IMR-90 (cell line): Measurements from ENCODE around the gene CHRNA1. TPM values are rescaled to one million over a fixed set of nuclear protein-coding genes. Genes with fewer than 3 reads are reported as not detected.
A peak's percentile ranks its signal among the peaks of the same experiment; 100 is the strongest.

Experiments used
- ATAC-seq: fragments of 200-7000 bp; cut with Tn5 transposase; 2 replicates; pipeline ENCODE4 v1.9.1; 2020; ENCODE audit warnings: low read depth, mild to moderate bottlenecking, moderate library complexity
- BruUV-seq: library from RNA; stranded (reverse); fragments of 400-500 nt; replicated peaks from 2 replicates; lab custom pipeline; 2021; lab: Mats Ljungman, UMichigan
- CTCF ChIA-PET: fragments of 300-600 bp; formaldehyde crosslinking; extraction: SDS; loops from one replicate; lab custom pipeline; 2021; ENCODE audit warnings: antibody characterized with exemption; lab: Yijun Ruan, JAX
- POLR2A ChIA-PET: fragments of 300-600 bp; sonication (Branson Sonifier 250); formaldehyde crosslinking; loops from one replicate; lab custom pipeline; 2022; ENCODE audit warnings: antibody characterized with exemption; ENCODE audit not compliant: unreplicated experiment; lab: Charles Lee
- DNase-seq: peaks from one replicate; pipeline ENCODE4 v3.0.0; 2013
- H2AFZ ChIP-seq: replicated peaks from 2 replicates; pipeline ENCODE3; 2013; ENCODE audit warnings: low read length, mild to moderate bottlenecking; ENCODE audit not compliant: poor library complexity
- H2AK5ac ChIP-seq: 2 replicates; pipeline ENCODE4 v1.6.1; 2013; ENCODE audit warnings: low read depth, low read length, inconsistent platforms
- H2AK9ac ChIP-seq: replicated peaks from 2 replicates; pipeline ENCODE3; 2013; ENCODE audit warnings: mild to moderate bottlenecking, low read depth, low read length, moderate library complexity; ENCODE audit not compliant: poor library complexity
- H2BK120ac ChIP-seq: 2 replicates; pipeline ENCODE4 v1.6.1; 2013; ENCODE audit warnings: low read depth, low read length, inconsistent platforms
- H2BK15ac ChIP-seq: 3 replicates; pipeline ENCODE4 v1.6.1; 2013; ENCODE audit warnings: low read depth, low read length, inconsistent platforms
- H2BK20ac ChIP-seq: 2 replicates; pipeline ENCODE4 v1.6.1; 2013; ENCODE audit warnings: low read depth, mild to moderate bottlenecking, inconsistent platforms, low read length, moderate library complexity
- H2BK5ac ChIP-seq: 2 replicates; pipeline ENCODE4 v1.6.1; 2013; ENCODE audit warnings: mild to moderate bottlenecking, low read depth, low read length, inconsistent platforms; ENCODE audit not compliant: poor library complexity, severe bottlenecking
- H3K14ac ChIP-seq: replicated peaks from 2 replicates; pipeline ENCODE4 v1.6.1; 2013; ENCODE audit warnings: low read depth, low read length, inconsistent platforms
- H3K18ac ChIP-seq: 2 replicates; pipeline ENCODE4 v1.6.1; 2013; ENCODE audit warnings: low read depth, low read length, control low read depth
- H3K23ac ChIP-seq: 2 replicates; pipeline ENCODE4 v1.6.1; 2013; ENCODE audit warnings: low read depth, low read length, inconsistent platforms
- H3K27ac ChIP-seq: 2 replicates; pipeline ENCODE4 v1.5.1; 2013; ENCODE audit warnings: mild to moderate bottlenecking, control low read depth, low read length; ENCODE audit not compliant: insufficient read depth
- H3K27me3 ChIP-seq: 2 replicates; pipeline ENCODE4 v1.6.1; 2013; ENCODE audit warnings: low read length; ENCODE audit not compliant: control insufficient read depth, insufficient read depth
- H3K36me3 ChIP-seq: 2 replicates; pipeline ENCODE4 v1.6.1; 2013; ENCODE audit warnings: low read length, mixed read lengths; ENCODE audit not compliant: control insufficient read depth, insufficient read depth
- H3K4ac ChIP-seq: 2 replicates; pipeline ENCODE4 v1.6.1; 2013; ENCODE audit warnings: low read depth, low read length, inconsistent platforms
- H3K4me1 ChIP-seq: 2 replicates; pipeline ENCODE4 v1.6.1; 2013; ENCODE audit warnings: low read length, mixed read lengths; ENCODE audit not compliant: control insufficient read depth, insufficient read depth
- H3K4me2 ChIP-seq: 2 replicates; pipeline ENCODE4 v1.6.1; 2013; ENCODE audit warnings: low read depth, mild to moderate bottlenecking, control low read depth, low read length, moderate library complexity
- H3K4me3 ChIP-seq: 2 replicates; pipeline ENCODE4 v1.5.1; 2013; ENCODE audit warnings: low read depth, mild to moderate bottlenecking, control low read depth, low read length, moderate library complexity; ENCODE audit not compliant: insufficient read depth
- H3K56ac ChIP-seq: 2 replicates; pipeline ENCODE4 v1.6.1; 2013; ENCODE audit warnings: low read length, inconsistent platforms; ENCODE audit not compliant: insufficient read depth; ENCODE audit errors: extremely low read depth
- H3K79me1 ChIP-seq, 2 experiments: 2 replicates each; pipeline ENCODE4 v1.6.1; 2013; ENCODE audit warnings: low read length in 2 of 2, inconsistent platforms in 1 of 2, low read depth in 1 of 2
- H3K9ac ChIP-seq: 2 replicates; pipeline ENCODE4 v1.6.1; 2013; ENCODE audit warnings: low read depth, low read length, control low read depth
- H3K9me1 ChIP-seq: 2 replicates; pipeline ENCODE4 v1.6.1; 2013; ENCODE audit warnings: low read length, inconsistent platforms; ENCODE audit not compliant: insufficient read depth
- H3K9me3 ChIP-seq: 2 replicates; pipeline ENCODE4 v1.6.1; 2013; ENCODE audit warnings: low read length; ENCODE audit not compliant: control insufficient read depth, insufficient read depth
- H4K20me1 ChIP-seq: 2 replicates; pipeline ENCODE4 v1.6.1; 2013; ENCODE audit warnings: low read length, inconsistent platforms; ENCODE audit not compliant: insufficient read depth
- H4K5ac ChIP-seq: 2 replicates; pipeline ENCODE4 v1.6.1; 2013; ENCODE audit warnings: mild to moderate bottlenecking, low read depth, low read length, control low read depth
- H4K8ac ChIP-seq, 2 experiments: 2 replicates each; pipeline ENCODE4 v1.6.1; 2013; ENCODE audit warnings: low read depth in 2 of 2, low read length in 2 of 2, control low read depth in 1 of 2, inconsistent platforms in 1 of 2
- H4K91ac ChIP-seq: 2 replicates; pipeline ENCODE4 v1.6.1; 2013; ENCODE audit warnings: low read depth, low read length, inconsistent platforms; ENCODE audit not compliant: insufficient read depth
- BHLHE40 ChIP-seq: fragments of 150-350 bp; IDR thresholded peaks from 2 replicates; pipeline ENCODE4 v1.6.1; 2016; ENCODE audit warnings: mild to moderate bottlenecking, low read depth, low read length
- CEBPB ChIP-seq: IDR thresholded peaks from 2 replicates; pipeline ENCODE4 v1.6.1; 2012; ENCODE audit warnings: low read depth, low read length, improper control_type of control experiment
- MAFK ChIP-seq: IDR thresholded peaks from 2 replicates; pipeline ENCODE4 v1.6.1; 2012; ENCODE audit warnings: low read depth, low read length, improper control_type of control experiment
- NFE2L2 ChIP-seq: fragments of 150-350 bp; IDR thresholded peaks from 2 replicates; pipeline ENCODE4 v1.6.1; 2016; ENCODE audit warnings: low read depth, mild to moderate bottlenecking, low read length
- RAD21 ChIP-seq: IDR thresholded peaks from 2 replicates; pipeline ENCODE4 v1.6.1; 2012; ENCODE audit warnings: low read length, improper control_type of control experiment
- USF2 ChIP-seq: fragments of 150-350 bp; IDR thresholded peaks from 2 replicates; pipeline ENCODE4 v1.6.1; 2017; ENCODE audit warnings: mild to moderate bottlenecking, antibody characterized with exemption, low read length, low read depth
- WGBS, 2 experiments: methylation state at CpG; one replicate each; pipeline versions ENCODE4 v1.1.5 to v1.1.7; 2013; ENCODE audit warnings: missing lambda C conversion rate in 2 of 2; ENCODE audit not compliant: insufficient read length in 1 of 2; ENCODE audit errors: extremely low coverage in 2 of 2; 5-methylcytosine and 5-hydroxymethylcytosine counted together
- dilution Hi-C: fragments of 300-500 bp; cut with HindIII; formaldehyde crosslinking; loops from one replicate; pipeline ENCODE4 v1.14.3; 2018; ENCODE audit warnings: low sequenced_read_pairs; ENCODE audit not compliant: unreplicated experiment
- in situ Hi-C: fragments of 300-500 bp; cut with MboI; formaldehyde crosslinking; loops from 3 replicates; pipeline ENCODE4 v1.14.3; 2019; ENCODE audit warnings: low sequenced_read_pairs, inconsistent platforms, mixed read lengths
- intact Hi-C: fragments of 100-400 bp; cut with micrococcal nuclease; formaldehyde crosslinking; loops from 2 replicates; pipeline ENCODE4 v1.10.0; 2022
- polyA plus RNA-seq, 3 experiments: library from polyadenylated mRNA; depleted of rRNA; stranded (reverse); fragments of >200 nt; gene quantifications; 2 replicates each; pipeline ENCODE4 v1.2.3, GENCODE V29; 2012; ENCODE audit warnings: low replicate concordance in 1 of 3
- total RNA-seq: library from RNA; depleted of rRNA; stranded (reverse); fragments of >200 nt; gene quantifications from 2 replicates; pipeline ENCODE4 v1.2.3, GENCODE V29; 2012

CHRNA1 gene
- total and polyA plus RNA-seq, 2 of the 4 experiments (the other 2 are of a cell fraction) = 0.75 to 0.90 TPM

GRCh38 chr2:174705321-174705720, 59.0 kb downstream of the CHRNA1 start:
- intact Hi-C loops (loop anchor here (10.0 kb wide), 1 partner anchor 1389 kb away; the partner anchor contains the start of genes HOXD12 and HOXD13), in situ Hi-C loops (no loop called here), dilution Hi-C loops (no loop called here)
- no peak overlapping the region for H2BK120ac ChIP-seq
- no peak overlapping the region for H3K56ac ChIP-seq
- no peak overlapping the region for H3K18ac ChIP-seq
- no peak overlapping the region for H4K91ac ChIP-seq
- H3K79me1 ChIP-seq = no peaks in the 10 kb centered on the region
- no peak overlapping the region for H3K4me2 ChIP-seq
- H3K14ac ChIP-seq = no peak overlapping the region
- H3K23ac ChIP-seq = no peak overlapping the region
- H2AFZ ChIP-seq = peak overlapping the region; percentile 41
- POLR2A ChIA-PET = no interaction called here
- H3K9me3 ChIP-seq = no peaks in the 10 kb centered on the region
- H3K4ac ChIP-seq = no peak overlapping the region
- CTCF ChIA-PET = interaction anchor here (1.2 kb wide), 1 partner anchor 10 kb away, joined by 3 read pairs; no protein-coding TSS in a partner anchor
- H4K8ac ChIP-seq = no peak overlapping the region
- H3K4me3 ChIP-seq = no peak overlapping the region
- no peak overlapping the region for H2AK9ac ChIP-seq
- ATAC-seq (no peak), DNase-seq (no peak)
- H3K27ac ChIP-seq = no peak overlapping the region
- no TSS peak for BruUV-seq
- no peaks in the 10 kb centered on the region for H3K36me3 ChIP-seq
- TF ChIP-seq CEBPB (no peak), NFE2L2 (no peak), BHLHE40 (no peak), RAD21 (no peak), MAFK (no peak), USF2 (no peak)
- no peak overlapping the region for H3K9ac ChIP-seq
- no peak overlapping the region; the same call in 2 of the 3 replicates for H2BK15ac ChIP-seq
- H2BK20ac ChIP-seq = no peak overlapping the region
- no peaks in the 10 kb centered on the region for H3K4me1 ChIP-seq
- peaks cover 7% of the 10 kb centered on the region for H3K27me3 ChIP-seq
- no CpG with 5 or more reads among the region's 4 CpGs for WGBS, 2 experiments
- no peak overlapping the region for H4K5ac ChIP-seq
- no peak overlapping the region for H2BK5ac ChIP-seq
- no peaks in the 10 kb centered on the region; the same call in 1 of the 2 replicates for H3K9me1 ChIP-seq
- no peak overlapping the region for H2AK5ac ChIP-seq
- no peaks in the 10 kb centered on the region for H4K20me1 ChIP-seq
